AG04449 (cell line): ENCODE measurements around the gene PLEKHM1.

Experiments
- CTCF ChIA-PET: fragments of 350-600 bp; formaldehyde crosslinking; extraction: SDS; loops from one replicate; lab custom pipeline; 2021; ENCODE audit warnings: antibody characterized with exemption; lab: Yijun Ruan, JAX
- POLR2A ChIA-PET: fragments of 400-600, 350-600 bp; formaldehyde crosslinking; extraction: SDS; loops from one replicate; lab custom pipeline; 2020; ENCODE audit warnings: antibody characterized with exemption, inconsistent platforms; lab: Yijun Ruan, JAX
- DNase-seq: peaks from one replicate; pipeline ENCODE4 v3.0.0-alpha.2; 2010; ENCODE audit warnings: low read depth, low spot score
- H3K4me3 ChIP-seq: 2 replicates; pipeline ENCODE4 v1.5.1; 2011; ENCODE audit warnings: low read depth, mild to moderate bottlenecking, control low read depth, low read length
- TF ChIP-seq, protein P1 (sequence below): IDR thresholded peaks from one replicate; pipeline ENCODE4 v1.5.1; 2011; ENCODE audit warnings: mild to moderate bottlenecking, moderate library complexity, low read length, control low read depth, inconsistent platforms; ENCODE audit not compliant: insufficient read depth; ENCODE audit errors: missing control alignments

Gene PLEKHM1

DNA sequence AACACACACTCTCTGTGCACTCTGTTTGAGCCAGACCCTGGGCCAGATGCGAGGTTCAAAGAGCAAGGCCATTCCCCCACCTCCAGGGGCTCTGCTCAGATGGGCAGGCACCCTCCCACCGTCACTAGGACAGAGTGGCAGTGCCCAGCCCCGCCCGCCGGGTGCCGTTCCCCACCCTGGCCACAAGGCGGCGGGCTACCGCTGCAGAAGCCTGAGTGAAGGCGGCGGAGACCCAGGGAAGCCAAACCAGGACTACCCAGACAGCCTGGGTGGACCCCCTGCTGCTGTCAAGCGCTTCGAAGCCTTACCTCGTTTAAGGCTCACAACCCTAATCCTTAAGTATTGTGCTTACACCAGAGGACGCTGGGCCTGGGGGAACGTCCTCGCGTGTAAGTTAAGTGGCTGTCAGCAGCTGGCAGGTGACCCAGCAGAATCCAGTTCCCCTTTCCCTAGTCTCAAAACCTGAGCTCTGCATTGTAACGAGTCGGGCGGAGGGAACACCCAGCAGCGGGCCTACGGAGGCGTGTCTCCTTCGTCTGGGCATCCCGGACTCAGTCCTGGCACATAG is 62.4 kb downstream of the PLEKHM1 start:
- ChIA-PET POLR2A (no interaction called here), CTCF (interaction anchor here (0.6 to 8.0 kb wide), 17 partner anchors 11 to 403 kb away, joined by 3 to 98 read pairs (median 6); partner anchors contain the start of gene FMNL1)
- TF ChIP-seq, protein P1, sequence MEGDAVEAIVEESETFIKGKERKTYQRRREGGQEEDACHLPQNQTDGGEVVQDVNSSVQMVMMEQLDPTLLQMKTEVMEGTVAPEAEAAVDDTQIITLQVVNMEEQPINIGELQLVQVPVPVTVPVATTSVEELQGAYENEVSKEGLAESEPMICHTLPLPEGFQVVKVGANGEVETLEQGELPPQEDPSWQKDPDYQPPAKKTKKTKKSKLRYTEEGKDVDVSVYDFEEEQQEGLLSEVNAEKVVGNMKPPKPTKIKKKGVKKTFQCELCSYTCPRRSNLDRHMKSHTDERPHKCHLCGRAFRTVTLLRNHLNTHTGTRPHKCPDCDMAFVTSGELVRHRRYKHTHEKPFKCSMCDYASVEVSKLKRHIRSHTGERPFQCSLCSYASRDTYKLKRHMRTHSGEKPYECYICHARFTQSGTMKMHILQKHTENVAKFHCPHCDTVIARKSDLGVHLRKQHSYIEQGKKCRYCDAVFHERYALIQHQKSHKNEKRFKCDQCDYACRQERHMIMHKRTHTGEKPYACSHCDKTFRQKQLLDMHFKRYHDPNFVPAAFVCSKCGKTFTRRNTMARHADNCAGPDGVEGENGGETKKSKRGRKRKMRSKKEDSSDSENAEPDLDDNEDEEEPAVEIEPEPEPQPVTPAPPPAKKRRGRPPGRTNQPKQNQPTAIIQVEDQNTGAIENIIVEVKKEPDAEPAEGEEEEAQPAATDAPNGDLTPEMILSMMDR, result peak; percentile 99
- no peak for DNase-seq
- H3K4me3 ChIP-seq, result no peak overlapping the region

DNA sequence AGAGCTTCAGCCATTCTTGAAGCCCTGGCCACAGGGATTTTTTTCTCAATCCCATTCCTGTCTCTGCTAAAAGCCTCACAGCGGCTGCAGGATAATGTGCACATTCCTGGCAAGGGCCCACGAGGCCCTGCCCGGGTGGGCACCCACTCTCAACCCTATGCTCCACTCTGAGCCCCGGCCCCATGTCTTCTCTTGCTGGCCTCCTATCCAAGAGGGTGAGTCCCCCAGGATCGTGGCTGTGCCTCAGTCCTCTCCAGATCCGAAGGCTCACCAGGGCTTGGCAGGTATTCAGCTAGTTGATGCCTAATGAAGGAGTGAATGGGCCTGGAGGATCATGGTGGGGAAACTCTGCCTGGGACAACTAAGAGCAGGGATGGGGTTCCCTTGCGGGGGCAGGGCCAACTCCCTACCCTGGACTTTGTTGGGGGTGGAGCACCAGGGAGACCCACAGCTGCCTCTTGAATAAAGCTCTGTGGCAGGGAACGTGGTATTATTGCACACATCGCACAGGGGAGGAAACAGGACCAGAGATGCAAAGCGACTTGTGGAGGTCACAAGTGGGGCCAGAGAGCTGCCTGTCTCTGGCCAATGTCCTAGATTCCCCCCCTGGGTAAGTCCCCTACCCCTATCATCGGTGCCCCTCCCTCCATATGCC is 63.2 kb downstream of the PLEKHM1 start:
- ChIA-PET POLR2A (no interaction called here), CTCF (interaction anchor here (0.6 to 8.0 kb wide), 19 partner anchors 10 to 425 kb away, joined by 3 to 98 read pairs (median 8); partner anchors contain the start of gene FMNL1)
- H3K4me3 ChIP-seq, result no peak overlapping the region
- DNase-seq, result no peak
- TF ChIP-seq, protein P1, result no peak

DNA sequence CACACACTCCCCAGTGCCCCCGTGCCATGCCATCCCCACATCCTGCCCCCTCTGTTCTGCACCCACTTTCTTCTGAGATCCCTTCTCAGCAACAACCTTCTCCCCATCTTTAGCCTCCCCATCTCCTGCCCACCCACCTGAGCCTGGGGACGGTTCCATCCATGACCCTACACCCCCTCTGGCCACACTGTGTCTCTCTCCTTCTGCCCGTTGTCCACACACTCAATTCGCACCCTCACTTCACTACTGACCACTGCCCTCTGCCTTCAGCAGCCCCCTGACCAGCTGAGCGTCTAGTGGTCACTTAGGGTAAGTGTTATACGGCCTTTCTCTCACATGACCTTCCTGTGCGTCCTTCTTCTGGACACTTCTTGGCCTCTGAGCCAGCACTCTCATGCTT is 64.0 kb downstream of the PLEKHM1 start:
- no peak overlapping the region for H3K4me3 ChIP-seq
- DNase-seq, result no peak
- POLR2A ChIA-PET, result no interaction called here
- TF ChIP-seq, protein P1, result no peak
- CTCF ChIA-PET, result interaction anchor here (0.6 to 8.0 kb wide), 19 partner anchors 9 to 425 kb away, joined by 3 to 98 read pairs (median 6); partner anchors contain the start of gene FMNL1

DNA sequence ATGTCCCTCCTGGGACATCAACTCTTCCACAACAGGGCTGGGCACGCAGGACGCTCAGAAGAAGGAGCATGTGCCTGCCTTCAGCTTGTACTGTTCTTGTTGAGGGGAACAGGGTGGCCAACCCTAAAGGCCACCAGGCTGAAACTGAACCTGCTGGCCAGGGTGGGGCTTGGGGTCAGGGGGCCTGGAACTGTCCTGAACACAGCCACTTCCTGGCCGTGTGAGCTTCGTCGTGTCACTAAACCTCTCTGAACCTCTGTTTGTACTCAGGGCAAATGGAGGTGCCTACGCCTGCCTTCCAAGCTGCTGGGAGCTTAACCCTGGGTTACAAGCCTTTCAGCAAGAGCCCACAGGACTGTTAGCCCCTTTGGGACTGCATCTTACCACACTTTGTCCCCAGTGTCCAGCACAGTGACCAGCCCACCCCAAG is 64.5 kb downstream of the PLEKHM1 start:
- POLR2A ChIA-PET, result no interaction called here
- TF ChIP-seq, protein P1, result no peak
- CTCF ChIA-PET, result interaction anchor here (0.7 to 8.0 kb wide), 20 partner anchors 8 to 426 kb away, joined by 3 to 98 read pairs (median 4); partner anchors contain the start of gene FMNL1
- H3K4me3 ChIP-seq, result no peak overlapping the region
- no peak for DNase-seq

DNA sequence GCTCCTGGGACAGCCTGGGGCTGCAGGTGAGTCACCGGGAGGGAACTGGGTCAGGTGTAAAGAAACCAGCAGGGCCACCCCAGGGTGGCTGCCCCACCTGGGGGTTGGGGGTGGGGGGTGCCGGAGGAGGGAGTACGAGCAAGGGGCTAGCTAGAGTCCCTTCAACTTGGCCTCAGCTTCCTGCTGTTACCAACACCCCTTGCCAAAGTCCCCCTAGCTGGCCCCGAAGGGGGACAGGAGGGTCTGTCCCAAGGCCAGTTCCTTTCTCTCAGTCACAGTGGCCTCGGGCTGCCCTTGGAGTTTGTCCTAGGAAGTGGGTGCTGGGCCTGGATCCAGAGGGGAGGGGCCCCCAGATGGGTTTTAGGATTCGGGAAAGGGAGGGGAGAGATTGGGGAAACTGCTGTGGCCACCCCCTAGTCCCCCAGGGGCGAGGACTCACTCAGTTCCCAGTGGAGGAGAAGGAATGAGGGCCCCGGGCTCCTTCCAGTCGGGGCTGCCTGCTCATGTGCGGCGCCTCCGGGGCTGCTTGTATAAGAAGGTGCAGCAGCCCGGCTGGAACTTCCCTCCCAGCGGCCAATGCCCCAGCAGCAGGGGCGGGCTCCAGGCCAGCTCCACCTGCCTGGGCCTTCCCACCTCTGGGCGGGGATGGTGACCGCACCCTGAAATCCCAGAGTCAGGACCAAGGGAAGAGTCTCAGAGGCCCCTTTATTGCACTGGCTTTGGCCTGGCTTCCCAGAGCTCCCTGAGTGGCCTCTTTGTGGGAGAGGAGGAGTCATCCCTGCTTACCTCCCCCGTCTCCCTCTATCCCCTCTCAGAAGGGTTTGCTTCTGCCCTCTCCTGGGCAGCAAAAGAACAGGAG is 65.2 kb downstream of the PLEKHM1 start:
- POLR2A ChIA-PET, result no interaction called here
- DNase-seq, result no peak
- no peak overlapping the region for H3K4me3 ChIP-seq

More for the DNA sequence above, 65.2 kb downstream of the PLEKHM1 start:
- TF ChIP-seq, protein P1, result peak; percentile 70
- CTCF ChIA-PET, result interaction anchor here (0.8 to 8.0 kb wide), 18 partner anchors 8 to 211 kb away, joined by 3 to 98 read pairs (median 5); partner anchors contain the start of gene FMNL1
